GM12874 (cell line): ENCODE measurements around the gene KCNN3.

Experiments
- TF ChIP-seq, protein P1 (sequence below): IDR thresholded peaks from 2 replicates; pipeline ENCODE4 v1.5.1; 2011; ENCODE audit warnings: low read depth, mild to moderate bottlenecking, control low read depth, low read length, moderate library complexity; ENCODE audit not compliant: insufficient read depth

Gene KCNN3

DNA sequence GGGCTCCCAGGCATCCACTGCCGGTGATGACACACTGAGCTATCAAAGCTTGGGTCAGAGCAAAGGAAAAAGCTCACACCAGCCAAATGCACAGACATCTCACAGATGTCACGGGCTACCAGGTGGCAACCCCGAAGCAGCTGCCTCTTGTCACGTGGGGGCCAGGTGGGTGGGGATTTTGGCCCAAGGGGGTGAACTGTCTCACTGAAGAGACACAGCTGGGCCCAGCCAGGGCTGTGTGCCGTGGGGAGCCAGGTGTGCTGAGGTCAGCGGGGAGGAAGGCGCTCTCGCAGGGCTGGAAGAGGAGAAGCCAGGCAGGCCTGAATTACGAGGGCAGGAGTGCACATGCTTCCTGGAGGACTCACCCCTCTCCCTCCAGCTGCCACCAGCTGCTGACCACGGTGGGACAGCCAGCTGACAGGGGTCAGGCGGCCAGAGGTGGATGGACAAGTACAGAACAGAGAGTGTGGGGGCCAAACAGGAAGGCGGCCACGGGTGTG is 32.4 kb downstream of the KCNN3 start:
- TF ChIP-seq, protein P1, sequence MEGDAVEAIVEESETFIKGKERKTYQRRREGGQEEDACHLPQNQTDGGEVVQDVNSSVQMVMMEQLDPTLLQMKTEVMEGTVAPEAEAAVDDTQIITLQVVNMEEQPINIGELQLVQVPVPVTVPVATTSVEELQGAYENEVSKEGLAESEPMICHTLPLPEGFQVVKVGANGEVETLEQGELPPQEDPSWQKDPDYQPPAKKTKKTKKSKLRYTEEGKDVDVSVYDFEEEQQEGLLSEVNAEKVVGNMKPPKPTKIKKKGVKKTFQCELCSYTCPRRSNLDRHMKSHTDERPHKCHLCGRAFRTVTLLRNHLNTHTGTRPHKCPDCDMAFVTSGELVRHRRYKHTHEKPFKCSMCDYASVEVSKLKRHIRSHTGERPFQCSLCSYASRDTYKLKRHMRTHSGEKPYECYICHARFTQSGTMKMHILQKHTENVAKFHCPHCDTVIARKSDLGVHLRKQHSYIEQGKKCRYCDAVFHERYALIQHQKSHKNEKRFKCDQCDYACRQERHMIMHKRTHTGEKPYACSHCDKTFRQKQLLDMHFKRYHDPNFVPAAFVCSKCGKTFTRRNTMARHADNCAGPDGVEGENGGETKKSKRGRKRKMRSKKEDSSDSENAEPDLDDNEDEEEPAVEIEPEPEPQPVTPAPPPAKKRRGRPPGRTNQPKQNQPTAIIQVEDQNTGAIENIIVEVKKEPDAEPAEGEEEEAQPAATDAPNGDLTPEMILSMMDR: no peak

GRCh38 chr1:154837034-154837671 is 32.9 kb downstream of the KCNN3 start:
- TF ChIP-seq, protein P1: no peak

DNA sequence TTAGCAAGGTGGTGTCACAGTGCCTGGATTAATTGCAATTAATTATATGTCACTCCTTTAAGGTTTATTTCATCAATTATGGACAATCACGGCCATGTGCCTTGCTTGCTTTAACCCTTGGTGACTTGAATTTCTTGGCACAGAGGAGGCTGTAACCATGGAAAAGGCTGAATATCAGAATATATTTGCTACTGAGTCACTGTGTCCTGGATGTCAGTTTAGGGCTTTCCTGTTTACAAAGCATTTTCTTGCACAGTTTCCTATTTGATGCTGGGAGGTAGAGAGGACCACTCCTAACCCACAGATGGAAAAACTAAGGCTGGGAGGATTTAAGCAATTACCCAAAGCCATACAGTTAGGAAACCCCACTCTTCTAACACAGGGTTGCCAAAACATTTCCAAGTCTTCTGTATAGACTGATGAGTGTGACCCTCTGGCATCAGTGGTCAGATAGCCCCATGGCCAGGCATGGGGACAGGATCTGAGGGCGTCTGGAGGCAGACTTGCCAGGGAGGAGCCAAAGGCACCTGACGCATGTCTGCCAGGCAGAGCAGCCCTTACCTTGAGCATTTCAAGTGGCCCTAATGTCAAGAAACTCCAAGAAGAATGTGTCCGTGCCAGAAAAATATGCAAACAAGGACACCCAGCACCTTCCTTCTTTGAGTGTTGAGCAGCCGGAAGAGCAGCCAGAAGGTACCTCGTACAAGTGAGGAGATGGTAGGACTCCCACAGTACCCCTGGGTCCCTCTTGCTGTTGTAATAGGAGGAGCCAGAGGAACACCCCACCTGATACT is 34.4 kb downstream of the KCNN3 start:
- TF ChIP-seq, protein P1: no peak

DNA sequence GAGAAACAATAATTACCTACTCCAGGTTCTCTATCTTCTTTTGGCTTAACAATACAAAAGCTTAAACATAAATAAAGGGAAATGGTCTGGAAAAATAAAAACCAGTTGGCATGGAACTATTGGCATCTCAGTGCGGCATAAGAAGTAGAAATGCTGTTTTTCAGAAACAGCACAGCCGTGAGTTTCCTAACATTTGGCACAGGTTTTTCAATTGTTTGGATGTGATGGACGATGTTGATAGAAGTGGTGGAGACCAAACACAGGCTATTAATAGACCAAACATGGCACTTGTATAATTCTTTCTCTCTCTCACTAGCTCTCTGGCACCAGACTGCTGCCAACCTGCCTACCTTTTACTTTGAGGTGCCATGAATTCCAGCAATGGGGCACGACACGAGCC is 36.2 kb downstream of the KCNN3 start:
- TF ChIP-seq, protein P1: no peak

GRCh38 chr1:154833209-154833608 is 36.9 kb downstream of the KCNN3 start:
- TF ChIP-seq, protein P1: no peak

DNA sequence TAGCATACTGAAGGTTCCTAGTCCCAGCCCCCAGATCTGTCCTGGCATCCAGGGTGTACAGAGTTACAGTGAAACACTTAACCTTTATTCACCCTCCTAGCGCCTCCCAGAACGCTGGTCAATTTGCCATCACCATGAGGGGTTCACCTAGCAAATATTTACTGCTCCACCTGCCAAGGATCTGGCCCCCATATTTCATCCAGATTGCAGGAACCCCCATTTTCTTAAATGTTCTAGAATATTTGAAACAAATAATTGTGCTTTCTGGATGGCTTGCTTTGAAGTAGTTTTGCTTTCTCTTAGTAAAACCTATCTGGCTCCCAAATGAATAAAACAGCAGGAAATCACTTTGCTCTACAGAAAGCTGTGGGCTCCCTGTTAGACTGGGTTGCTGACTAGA is 37.7 kb downstream of the KCNN3 start:
- TF ChIP-seq, protein P1: no peak

DNA sequence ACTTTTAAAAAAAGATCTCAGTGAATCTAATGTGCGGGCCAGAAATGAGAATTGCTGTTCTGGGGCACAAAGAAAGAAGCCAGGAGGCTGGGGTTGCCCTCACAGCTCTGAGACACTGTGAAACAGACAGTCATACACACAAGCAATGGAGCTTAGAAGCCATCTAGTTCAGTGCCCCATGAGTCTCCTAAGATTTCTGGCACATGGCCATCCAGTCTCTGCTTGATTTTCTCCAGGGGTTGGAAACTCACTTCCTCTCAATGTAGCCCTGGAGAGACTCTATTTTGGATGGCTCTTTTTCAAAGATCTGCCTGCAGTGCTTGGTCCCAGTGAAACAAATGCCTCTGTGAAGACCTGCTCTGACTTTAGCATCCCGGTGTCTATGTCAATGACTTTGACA is 38.6 kb downstream of the KCNN3 start:
- TF ChIP-seq, protein P1: no peak
